Keratinocyte (primary cell): ENCODE measurements around the gene STARD8. TPM values are rescaled to one million over a fixed set of nuclear protein-coding genes. Genes with fewer than 3 reads are reported as not detected.

ENCODE experiments used
- DNase-seq: peaks from one replicate; pipeline ENCODE4 v3.0.0-alpha.2; 2011; ENCODE audit warnings: low read depth, missing footprints, low spot score
- FAIRE-seq: peaks from 2 replicates; lab custom pipeline; 2011; peaks lifted over from hg19 to GRCh38; lab: Jason Lieb, UNC
- H2AFZ ChIP-seq: 2 replicates; pipeline ENCODE4 v1.6.0; 2012; ENCODE audit warnings: low read length, control low read depth, inconsistent platforms; ENCODE audit not compliant: control insufficient read depth
- H3K27ac ChIP-seq: 2 replicates; pipeline ENCODE4 v1.5.1; 2011; ENCODE audit warnings: low read length; ENCODE audit not compliant: control insufficient read depth, insufficient read depth
- H3K27me3 ChIP-seq: 3 replicates; pipeline ENCODE4 v1.6.0; 2011; ENCODE audit warnings: low read length; ENCODE audit not compliant: control insufficient read depth, insufficient read depth; ENCODE audit errors: extremely low read depth
- H3K36me3 ChIP-seq, 2 experiments: 2 replicates in 1 of 2; 3 replicates in 1 of 2; pipeline ENCODE4 v1.5.1; 2011; ENCODE audit warnings: low read length in 2 of 2, mild to moderate bottlenecking in 1 of 2; ENCODE audit not compliant: control insufficient read depth in 2 of 2, insufficient read depth in 2 of 2; ENCODE audit errors: extremely low read depth in 1 of 2
- H3K4me1 ChIP-seq: 3 replicates; pipeline ENCODE4 v1.5.1; 2011; ENCODE audit warnings: low read length; ENCODE audit not compliant: control insufficient read depth, insufficient read depth; ENCODE audit errors: extremely low read depth
- H3K4me2 ChIP-seq: 3 replicates; pipeline ENCODE4 v1.6.0; 2011; ENCODE audit warnings: low read depth, low read length; ENCODE audit not compliant: control insufficient read depth, insufficient read depth; ENCODE audit errors: extremely low read depth
- H3K4me3 ChIP-seq, 3 experiments: fragments of 200-600 bp in 1 of 3; sonication (generic) in 1 of 3; 2 replicates in 2 of 3; 3 replicates in 1 of 3; pipeline ENCODE4 v1.5.1; 2011 to 2016; ENCODE audit warnings: low read length in 3 of 3, mild to moderate bottlenecking in 3 of 3, control low read depth in 2 of 3, inconsistent platforms in 1 of 3, low read depth in 1 of 3, mixed read lengths in 1 of 3, mixed run types in 1 of 3, moderate library complexity in 1 of 3; ENCODE audit not compliant: control insufficient read depth in 2 of 3, insufficient read depth in 2 of 3; ENCODE audit errors: extremely low read depth in 1 of 3
- H3K79me2 ChIP-seq: 2 replicates; pipeline ENCODE4 v1.6.0; 2012; ENCODE audit warnings: low read length; ENCODE audit not compliant: control insufficient read depth, insufficient read depth
- H3K9ac ChIP-seq: 3 replicates; pipeline ENCODE4 v1.6.0; 2011; ENCODE audit warnings: low read length; ENCODE audit not compliant: control insufficient read depth, insufficient read depth; ENCODE audit errors: extremely low read depth
- H3K9me1 ChIP-seq: 3 replicates; pipeline ENCODE4 v1.6.0; 2011; ENCODE audit warnings: low read length; ENCODE audit not compliant: control insufficient read depth, insufficient read depth; ENCODE audit errors: extremely low read depth
- H3K9me3 ChIP-seq: 2 replicates; pipeline ENCODE4 v1.5.1; 2012; ENCODE audit warnings: low read depth, low read length; ENCODE audit not compliant: control insufficient read depth
- H4K20me1 ChIP-seq: 3 replicates; pipeline ENCODE4 v1.6.0; 2011; ENCODE audit warnings: low read length; ENCODE audit not compliant: control insufficient read depth, insufficient read depth; ENCODE audit errors: extremely low read depth
- CTCF ChIP-seq, 3 experiments: IDR thresholded peaks in 1 of 3; conservative IDR thresholded peaks in 1 of 3; optimal IDR thresholded peaks in 1 of 3; 2 replicates in 2 of 3; 3 replicates in 1 of 3; pipeline versions ENCODE3 to v1.5.1; 2011; ENCODE audit warnings: low read length in 3 of 3, mild to moderate bottlenecking in 3 of 3, moderate library complexity in 2 of 3, control low read depth in 1 of 3, inconsistent platforms in 1 of 3; ENCODE audit not compliant: insufficient read depth in 2 of 3; ENCODE audit errors: extremely low read depth in 1 of 3
- EZH2 ChIP-seq: IDR thresholded peaks from one replicate; pipeline ENCODE4 v1.6.1; 2012; ENCODE audit warnings: inconsistent platforms, mild to moderate bottlenecking, low read length, moderate library complexity
- dilution Hi-C: fragments of 300-500 bp; cut with MboI; formaldehyde crosslinking; loops from one replicate; pipeline ENCODE4 v1.7.0; 2020; ENCODE audit warnings: low sequenced_read_pairs; ENCODE audit not compliant: extremely low pct_ligation_motif_present
- polyA plus RNA-seq, 5 experiments: library from polyadenylated mRNA; depleted of rRNA in 3 of 5; stranded (reverse) in 3 of 5; stranded (forward) in 1 of 5; unstranded in 1 of 5; fragments of >200 nt; gene quantifications; 1 replicate in 1 of 5; 2 replicates in 3 of 5; 3 replicates in 1 of 5; pipeline versions ENCODE4 v1.2.1 to v1.2.3, GENCODE V29; 2011 to 2012; ENCODE audit warnings: missing spikeins in 2 of 5, low read depth in 1 of 5, low replicate concordance in 1 of 5

Gene STARD8
- polyA plus RNA-seq, 1 donor (not counting 4 experiments of a cell fraction or from before 2014, with no cell fraction given): 0.07 TPM

GRCh38 chrX:68757731-68758130 is 110.3 kb downstream of the STARD8 start:
- Histone ChIP-seq H3K4me3 (no peak overlapping the region), H3K4me2 (no peak overlapping the region), H3K79me2 (no peaks in the 10 kb centered on the region), H3K9me3 (no peaks in the 10 kb centered on the region), H4K20me1 (no peaks in the 10 kb centered on the region), H3K9me1 (no peaks in the 10 kb centered on the region), H3K9ac (no peak overlapping the region), H3K36me3 (no peaks in the 10 kb centered on the region), H3K4me1 (no peaks in the 10 kb centered on the region), H3K27me3 (no peaks in the 10 kb centered on the region), H3K27ac (no peak overlapping the region), H2AFZ (no peak overlapping the region)
- dilution Hi-C loops: no loop called here
- no peak for FAIRE-seq
- no peak for DNase-seq
- no peak for TF ChIP-seq EZH2
- TF ChIP-seq CTCF (optimal IDR thresholded peaks at IDR 0.05 in 1 of 3, IDR thresholded peaks at IDR 0.05 in 1 of 3, conservative IDR thresholded peaks at IDR 0.05 in 1 of 3; ENCODE audit: extremely low read depth in 1 of 3, insufficient read depth in 2 of 3, low read length in 3 of 3): no peak

DNA sequence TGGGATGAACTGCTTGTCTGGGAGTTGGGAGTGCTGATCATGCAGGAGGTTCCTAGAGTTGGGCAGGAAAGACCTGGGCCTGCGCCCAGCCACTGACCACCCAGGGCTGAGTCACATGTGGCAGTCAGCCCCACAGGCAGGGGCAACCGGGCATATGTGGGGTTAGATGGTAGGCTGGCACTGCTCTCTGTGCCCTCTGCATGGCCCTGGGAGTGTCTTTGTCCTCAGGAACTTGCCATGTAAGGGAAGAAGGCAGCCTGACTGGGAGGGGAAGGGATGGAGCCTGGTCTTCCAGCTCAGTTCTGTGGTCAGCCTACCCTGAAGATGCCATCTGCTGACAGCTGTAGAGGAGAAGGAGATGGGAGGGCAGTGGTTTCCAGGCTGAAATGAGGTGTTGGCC is 111.2 kb downstream of the STARD8 start:
- dilution Hi-C loops: no loop called here
- no peaks in the 10 kb centered on the region for H3K4me1 ChIP-seq
- H3K79me2 ChIP-seq: no peaks in the 10 kb centered on the region
- H3K36me3 ChIP-seq: no peaks in the 10 kb centered on the region
- H4K20me1 ChIP-seq: no peaks in the 10 kb centered on the region
- H3K9me1 ChIP-seq: no peaks in the 10 kb centered on the region
- H3K4me2 ChIP-seq: no peak overlapping the region
- TF ChIP-seq EZH2 (no peak), CTCF (optimal IDR thresholded peaks at IDR 0.05 in 1 of 3, IDR thresholded peaks at IDR 0.05 in 1 of 3, conservative IDR thresholded peaks at IDR 0.05 in 1 of 3; ENCODE audit: extremely low read depth in 1 of 3, insufficient read depth in 2 of 3, low read length in 3 of 3) (no peak)
- H3K4me3 ChIP-seq: no peak overlapping the region
- no peak overlapping the region for H2AFZ ChIP-seq
- FAIRE-seq (no peak), DNase-seq (no peak)
- no peaks in the 10 kb centered on the region for H3K27me3 ChIP-seq
- H3K9ac ChIP-seq: no peak overlapping the region
- no peak overlapping the region for H3K27ac ChIP-seq
- H3K9me3 ChIP-seq: no peaks in the 10 kb centered on the region
